Nephron (organoid): ENCODE results near the gene WDSUB1.

Source experiments
- H3K27ac Mint-ChIP-seq, 3 experiments: 2 replicates each; pipeline ENCODE4 v1.8.0; 2020; ENCODE audit warnings: mixed read lengths in 3 of 3, mild to moderate bottlenecking in 2 of 3, moderate library complexity in 1 of 3
- H3K27me3 Mint-ChIP-seq: 2 replicates; pipeline ENCODE4 v1.8.0; 2021; ENCODE audit warnings: low read depth, mild to moderate bottlenecking, moderate library complexity, mixed read lengths
- H3K36me3 Mint-ChIP-seq: 2 replicates; pipeline ENCODE4 v1.8.0; 2020; ENCODE audit warnings: low read depth, mixed read lengths
- H3K4me1 Mint-ChIP-seq: 2 replicates; pipeline ENCODE4 v1.8.0; 2020; ENCODE audit warnings: mixed read lengths
- H3K4me3 Mint-ChIP-seq, 3 experiments: 2 replicates each; pipeline ENCODE4 v1.8.0; 2020; ENCODE audit warnings: mild to moderate bottlenecking in 3 of 3, mixed read lengths in 3 of 3, moderate library complexity in 2 of 3
- H3K9me3 Mint-ChIP-seq: 2 replicates; pipeline ENCODE4 v1.8.0; 2020; ENCODE audit warnings: mixed read lengths
- TF ChIP-seq, protein P1 (sequence below), 3 experiments: fragments of 200-600 bp; sonication (generic); IDR thresholded peaks; one replicate each; pipeline ENCODE4 v1.5.0; 2021; ENCODE audit warnings: antibody characterized with exemption in 3 of 3; ENCODE audit not compliant: unreplicated experiment in 3 of 3

WDSUB1 gene

DNA sequence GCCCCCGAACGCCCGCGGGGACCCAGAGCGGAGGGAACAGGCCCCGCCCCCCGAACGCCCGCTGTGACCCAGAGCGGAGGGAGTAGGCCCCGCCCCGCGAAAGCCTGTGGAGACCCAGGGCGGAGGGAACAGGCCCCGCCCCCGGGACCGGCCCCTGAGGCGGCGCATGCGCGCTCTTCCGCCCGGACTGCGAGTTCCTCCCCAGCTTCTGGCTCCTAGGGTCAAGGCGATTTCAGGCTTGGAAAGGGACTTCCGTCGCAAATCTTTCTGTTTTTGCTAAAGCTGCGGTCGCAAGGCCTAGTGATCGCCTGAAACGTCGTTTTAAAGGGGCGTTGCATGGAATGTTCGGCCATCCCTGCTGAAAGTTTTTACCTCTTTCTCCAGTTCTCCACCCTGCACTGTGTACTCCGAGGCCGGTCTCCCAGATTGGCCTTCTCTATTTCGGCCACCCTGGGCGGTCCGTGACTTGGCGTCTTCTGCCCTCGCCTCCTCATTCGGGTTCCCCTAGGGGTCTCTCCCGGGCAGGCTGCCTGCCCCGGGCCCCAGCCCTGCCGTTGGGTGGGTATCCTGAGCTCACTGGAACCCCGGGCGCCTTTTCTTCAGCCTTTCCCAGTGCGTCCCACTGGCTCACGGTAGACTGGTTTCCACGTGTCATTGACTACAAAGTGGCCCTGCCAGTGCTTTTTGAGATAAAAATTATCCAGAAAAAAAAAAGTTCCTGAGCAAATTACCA lies 372 bp upstream of the WDSUB1 start:
- TF ChIP-seq, protein P1, sequence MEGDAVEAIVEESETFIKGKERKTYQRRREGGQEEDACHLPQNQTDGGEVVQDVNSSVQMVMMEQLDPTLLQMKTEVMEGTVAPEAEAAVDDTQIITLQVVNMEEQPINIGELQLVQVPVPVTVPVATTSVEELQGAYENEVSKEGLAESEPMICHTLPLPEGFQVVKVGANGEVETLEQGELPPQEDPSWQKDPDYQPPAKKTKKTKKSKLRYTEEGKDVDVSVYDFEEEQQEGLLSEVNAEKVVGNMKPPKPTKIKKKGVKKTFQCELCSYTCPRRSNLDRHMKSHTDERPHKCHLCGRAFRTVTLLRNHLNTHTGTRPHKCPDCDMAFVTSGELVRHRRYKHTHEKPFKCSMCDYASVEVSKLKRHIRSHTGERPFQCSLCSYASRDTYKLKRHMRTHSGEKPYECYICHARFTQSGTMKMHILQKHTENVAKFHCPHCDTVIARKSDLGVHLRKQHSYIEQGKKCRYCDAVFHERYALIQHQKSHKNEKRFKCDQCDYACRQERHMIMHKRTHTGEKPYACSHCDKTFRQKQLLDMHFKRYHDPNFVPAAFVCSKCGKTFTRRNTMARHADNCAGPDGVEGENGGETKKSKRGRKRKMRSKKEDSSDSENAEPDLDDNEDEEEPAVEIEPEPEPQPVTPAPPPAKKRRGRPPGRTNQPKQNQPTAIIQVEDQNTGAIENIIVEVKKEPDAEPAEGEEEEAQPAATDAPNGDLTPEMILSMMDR (IDR thresholded peaks at IDR 0.05; ENCODE audit: unreplicated experiment in 3 of 3), result no peak
- Mint-ChIP-seq H3K4me1 (peaks cover 19% of the 10 kb centered on the region), H3K4me3 (peak overlapping the region; percentile 93 to 96 (median 93)), H3K36me3 (no peaks in the 10 kb centered on the region), H3K9me3 (no peaks in the 10 kb centered on the region), H3K27me3 (no peaks in the 10 kb centered on the region), H3K27ac (peak overlapping the region; percentile 86 to 99 (median 99))

DNA sequence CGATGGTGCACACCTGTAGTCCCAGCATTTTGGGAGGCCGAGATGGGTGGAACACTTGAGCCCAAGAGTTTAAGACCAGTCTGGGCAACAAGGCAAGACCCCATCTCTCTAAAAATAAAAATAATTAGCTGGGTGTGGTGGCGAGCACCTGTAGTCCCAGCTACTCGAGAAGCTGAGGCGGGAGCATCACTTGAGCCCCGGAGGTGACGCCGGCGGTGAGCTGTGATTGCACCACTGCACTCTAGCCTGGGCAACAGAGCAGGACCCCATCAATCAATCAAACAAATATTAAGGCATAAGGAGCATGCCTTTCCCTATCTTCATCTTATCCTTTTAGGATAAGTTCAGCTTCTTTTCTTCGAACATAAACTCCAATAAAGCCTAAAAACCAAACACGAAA lies 1.1 kb downstream of the WDSUB1 start:
- TF ChIP-seq, protein P1 (IDR thresholded peaks at IDR 0.05; ENCODE audit: unreplicated experiment in 3 of 3), result no peak
- H3K4me1 Mint-ChIP-seq, result peaks cover 19% of the 10 kb centered on the region
- H3K27me3 Mint-ChIP-seq, result no peaks in the 10 kb centered on the region
- peak overlapping the region; percentile 93 to 97 (median 96) for H3K4me3 Mint-ChIP-seq
- peak overlapping the region; percentile 67 to 96 (median 88) for H3K27ac Mint-ChIP-seq
- peaks cover 5% of the 10 kb centered on the region for H3K36me3 Mint-ChIP-seq
- H3K9me3 Mint-ChIP-seq, result no peaks in the 10 kb centered on the region

DNA sequence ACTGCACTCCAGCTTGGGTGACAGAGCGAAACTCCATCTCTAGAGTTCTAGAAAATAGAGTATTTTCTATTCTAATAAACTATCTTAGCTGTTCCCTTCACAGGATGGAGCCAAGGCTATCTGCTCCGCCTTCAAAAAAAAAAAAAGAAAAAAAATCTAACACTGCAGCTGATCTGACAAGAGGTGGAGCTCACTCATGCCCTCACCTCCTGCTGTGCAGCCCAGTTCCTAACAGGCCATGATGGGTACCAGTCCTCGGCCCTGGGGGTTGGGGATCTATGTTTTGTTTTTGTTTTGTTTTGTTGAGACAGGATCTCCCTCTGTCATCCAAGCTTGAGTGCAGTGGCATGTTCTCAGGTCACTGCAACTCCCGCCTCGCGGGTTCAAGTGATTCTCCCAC lies 3.0 kb downstream of the WDSUB1 start:
- peaks cover 14% of the 10 kb centered on the region for H3K4me1 Mint-ChIP-seq
- H3K9me3 Mint-ChIP-seq, result no peaks in the 10 kb centered on the region
- H3K27ac Mint-ChIP-seq, result no peak overlapping the region
- H3K36me3 Mint-ChIP-seq, result peaks cover 10% of the 10 kb centered on the region
- no peak overlapping the region for H3K4me3 Mint-ChIP-seq
- H3K27me3 Mint-ChIP-seq, result no peaks in the 10 kb centered on the region
- TF ChIP-seq, protein P1 (IDR thresholded peaks at IDR 0.05; ENCODE audit: unreplicated experiment in 3 of 3), result no peak

DNA sequence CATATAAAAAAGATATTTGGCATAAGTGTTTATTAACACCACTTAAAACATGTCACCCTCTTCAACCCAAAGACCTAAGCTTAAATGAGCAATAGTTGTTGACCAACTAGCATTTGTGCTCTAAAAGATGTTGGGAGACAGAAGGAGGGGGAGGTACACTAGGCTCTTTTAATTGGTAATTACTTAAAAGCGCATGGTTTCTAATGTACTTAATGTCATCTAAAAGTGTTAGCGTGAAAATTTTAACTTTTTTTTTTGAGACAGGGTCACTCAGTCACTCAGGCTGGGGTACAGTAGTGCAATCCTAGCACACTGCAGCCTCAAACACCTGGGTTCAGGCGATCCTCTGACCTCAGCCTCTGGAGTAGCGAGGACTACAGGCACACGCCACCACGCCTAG lies 5.5 kb downstream of the WDSUB1 start:
- no peak overlapping the region for H3K27ac Mint-ChIP-seq
- TF ChIP-seq, protein P1 (IDR thresholded peaks at IDR 0.05; ENCODE audit: unreplicated experiment in 3 of 3), result no peak
- H3K27me3 Mint-ChIP-seq, result no peaks in the 10 kb centered on the region
- peaks cover 5% of the 10 kb centered on the region for H3K4me1 Mint-ChIP-seq
- peaks cover 10% of the 10 kb centered on the region for H3K36me3 Mint-ChIP-seq
- H3K4me3 Mint-ChIP-seq, result no peak overlapping the region
- H3K9me3 Mint-ChIP-seq, result no peaks in the 10 kb centered on the region

DNA sequence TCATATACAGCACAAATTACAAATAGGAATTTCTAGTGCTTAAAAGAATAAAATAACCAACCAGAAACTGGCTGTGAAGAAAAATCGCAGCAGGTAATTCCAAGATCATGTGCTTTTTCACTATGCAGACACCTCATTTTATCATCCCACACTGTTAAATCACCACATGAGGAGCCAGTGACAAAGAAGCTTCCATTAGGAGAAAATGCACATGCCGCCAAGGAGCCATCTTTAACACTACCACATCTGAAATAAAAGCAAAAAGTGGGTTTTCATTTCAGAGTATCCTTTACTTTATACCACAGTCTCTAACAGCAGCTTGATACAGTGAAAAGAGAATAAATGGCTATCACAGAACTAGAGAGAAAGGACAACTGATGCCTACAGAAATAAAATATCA lies 6.8 kb downstream of the WDSUB1 start:
- TF ChIP-seq, protein P1 (IDR thresholded peaks at IDR 0.05; ENCODE audit: unreplicated experiment in 3 of 3), result no peak
- Mint-ChIP-seq H3K27ac (no peak overlapping the region), H3K4me3 (no peak overlapping the region), H3K27me3 (no peaks in the 10 kb centered on the region), H3K36me3 (peaks cover 17% of the 10 kb centered on the region), H3K4me1 (peaks cover 2% of the 10 kb centered on the region), H3K9me3 (no peaks in the 10 kb centered on the region)

DNA sequence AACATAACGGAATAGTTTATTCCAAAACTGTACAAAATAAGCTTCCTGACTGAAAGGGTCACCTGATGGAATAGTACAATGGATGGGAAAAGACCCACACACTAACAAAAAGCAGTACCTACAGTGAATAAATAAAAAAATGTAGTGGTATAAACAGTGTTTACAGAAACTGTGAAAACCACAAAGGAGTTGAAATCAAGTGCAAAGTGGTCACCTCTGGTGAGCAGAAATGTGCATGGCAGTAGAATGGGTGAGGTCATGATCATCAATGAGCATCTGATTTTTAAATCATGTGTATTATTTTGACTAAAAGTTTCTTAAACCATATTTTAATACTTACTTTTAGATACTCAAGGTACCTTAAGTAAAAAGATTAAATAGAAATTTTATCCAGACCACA lies 11.4 kb downstream of the WDSUB1 start:
- Mint-ChIP-seq H3K27me3 (no peaks in the 10 kb centered on the region), H3K4me1 (peaks cover 5% of the 10 kb centered on the region), H3K4me3 (no peak overlapping the region), H3K27ac (no peak overlapping the region), H3K9me3 (no peaks in the 10 kb centered on the region), H3K36me3 (peaks cover 35% of the 10 kb centered on the region)
- TF ChIP-seq, protein P1 (IDR thresholded peaks at IDR 0.05; ENCODE audit: unreplicated experiment in 3 of 3), result no peak
